K562 (cell line): ENCODE results near the gene GZMM. TPM values are rescaled to one million over a fixed set of nuclear protein-coding genes. Genes with fewer than 3 reads are reported as not detected.
A peak's percentile ranks its signal among the peaks of the same experiment; 100 is the strongest.

ENCODE experiments used
- ATAC-seq: fragments of 200-7000 bp; cut with Tn5 transposase; 3 replicates; pipeline ENCODE4 v1.9.1; 2020; ENCODE audit warnings: moderate library complexity
- BruUV-seq: library from RNA; stranded (reverse); fragments of 400-500 nt; replicated peaks from 2 replicates; lab custom pipeline; 2021; lab: Mats Ljungman, UMichigan
- CTCF ChIA-PET: fragments of 300-600 bp; formaldehyde crosslinking; extraction: SDS; loops from one replicate; lab custom pipeline; 2021; ENCODE audit warnings: low intra/inter-chr PET ratio; lab: Yijun Ruan, JAX
- POLR2A ChIA-PET: fragments of 300-600, 350-650 bp; sonication (Branson Sonifier 250); formaldehyde crosslinking; extraction: SDS; loops from one replicate; lab custom pipeline; 2021; ENCODE audit warnings: antibody characterized with exemption, inconsistent platforms; lab: Yijun Ruan, JAX
- DNase-seq, 4 experiments: peaks; one replicate each; pipeline versions ENCODE4 v3.0.0 to v3.0.0-alpha.2; 2011 to 2018; ENCODE audit warnings: low spot score in 3 of 4, mixed read lengths in 3 of 4; ENCODE audit errors: extremely low read depth in 1 of 4
- FAIRE-seq: peaks from 2 replicates; lab custom pipeline; 2011; peaks lifted over from hg19 to GRCh38; lab: Jason Lieb, UNC
- H2AFZ ChIP-seq: 2 replicates; pipeline ENCODE4 v1.6.0; 2011; ENCODE audit warnings: low read depth, low read length, control low read depth, inconsistent platforms
- H3K27ac ChIP-seq: fragments of 200-600 bp; 3 replicates; pipeline ENCODE4 v1.8.0; 2011; ENCODE audit warnings: low read depth, mild to moderate bottlenecking, control low read depth, inconsistent platforms, low read length, moderate library complexity, mixed read lengths; ENCODE audit errors: extremely low read depth
- H3K27me3 ChIP-seq, 2 experiments: fragments of 300-600 bp in 1 of 2; 2 replicates in 1 of 2; 3 replicates in 1 of 2; pipeline versions ENCODE4 v1.6.0 to v1.8.0; 2011; ENCODE audit warnings: inconsistent platforms in 2 of 2, low read length in 2 of 2, mild to moderate bottlenecking in 1 of 2, mixed read lengths in 1 of 2, moderate library complexity in 1 of 2; ENCODE audit not compliant: control insufficient read depth in 2 of 2, insufficient read depth in 2 of 2
- H3K36me3 ChIP-seq: fragments of 300-600 bp; 3 replicates; pipeline ENCODE4 v1.8.0; 2011; ENCODE audit warnings: mild to moderate bottlenecking, low read length, inconsistent platforms; ENCODE audit not compliant: control insufficient read depth, insufficient read depth
- H3K4me1 ChIP-seq, 2 experiments: fragments of 200-600 bp in 1 of 2; replicated peaks in 1 of 2; 2 replicates in 1 of 2; 3 replicates in 1 of 2; pipeline versions ENCODE4 v1.5.1 to v1.8.0; 2011; ENCODE audit warnings: inconsistent platforms in 2 of 2, low read length in 2 of 2, mild to moderate bottlenecking in 1 of 2, mixed read lengths in 1 of 2, moderate library complexity in 1 of 2; ENCODE audit not compliant: control insufficient read depth in 2 of 2, insufficient read depth in 2 of 2
- H3K4me2 ChIP-seq: 2 replicates; pipeline ENCODE4 v1.6.1; 2011; ENCODE audit warnings: low read length, control low read depth, inconsistent platforms, mixed read lengths; ENCODE audit not compliant: insufficient read depth
- H3K4me3 ChIP-seq: fragments of 200-600 bp; sonication (generic), shearing (Covaris generic); 2 replicates; pipeline ENCODE4 v1.5.1; 2016; ENCODE audit warnings: control low read depth, inconsistent platforms
- H3K79me2 ChIP-seq: fragments of 200-600 bp; 3 replicates; pipeline ENCODE4 v1.8.0; 2011; ENCODE audit warnings: low read length, inconsistent platforms; ENCODE audit not compliant: control insufficient read depth, insufficient read depth
- H3K9ac ChIP-seq, 2 experiments: 2 replicates each; pipeline versions ENCODE4 v1.6.0 to v1.6.1; 2011; ENCODE audit warnings: low read depth in 2 of 2, low read length in 2 of 2, control low read depth in 1 of 2, inconsistent platforms in 1 of 2, mild to moderate bottlenecking in 1 of 2, mixed read lengths in 1 of 2; ENCODE audit not compliant: insufficient read depth in 1 of 2
- H3K9me1 ChIP-seq: one replicate; pipeline ENCODE4 v1.6.0; 2011; ENCODE audit warnings: inconsistent platforms, mild to moderate bottlenecking, low read length, moderate library complexity; ENCODE audit not compliant: control insufficient read depth, insufficient read depth
- H3K9me3 ChIP-seq: replicated peaks from 2 replicates; pipeline ENCODE4 v1.5.1; 2011; ENCODE audit warnings: low read depth, low read length, inconsistent platforms; ENCODE audit not compliant: control insufficient read depth, insufficient read depth
- H4K20me1 ChIP-seq: replicated peaks from 2 replicates; pipeline ENCODE4 v1.6.1; 2011; ENCODE audit warnings: low read length, inconsistent platforms, mixed read lengths; ENCODE audit not compliant: control insufficient read depth, insufficient read depth
- BCOR ChIP-seq: fragments of 450-650 bp; IDR thresholded peaks from 2 replicates; pipeline ENCODE4 v1.6.1; 2016
- NR2F6 ChIP-seq: fragments of 450-650 bp; formaldehyde crosslinking; IDR thresholded peaks from 2 replicates; pipeline ENCODE4 v1.4.0; 2020; ENCODE audit warnings: mild to moderate bottlenecking
- SAFB ChIP-seq: fragments of 200-400 bp; formaldehyde crosslinking; IDR thresholded peaks from 2 replicates; pipeline ENCODE4 v1.6.1; 2017; ENCODE audit warnings: low read depth, low read length, borderline replicate concordance
- TCFL5 ChIP-seq: fragments of 250-450 bp; sonication (Bioruptor Pico); conservative IDR thresholded peaks from 2 replicates; pipeline ENCODE4 v1.6.1; 2021; ENCODE audit warnings: mild to moderate bottlenecking, moderate library complexity, matching md5 sums
- WGBS: fragments of 100-300 bp; shearing (Covaris generic); methylation state at CpG from one replicate; pipeline ENCODE4 v1.1.6; 2016; ENCODE audit warnings: low coverage, mixed read lengths; ENCODE audit not compliant: insufficient coverage; ENCODE audit errors: missing lambda C conversion rate; 5-methylcytosine and 5-hydroxymethylcytosine counted together
- in situ Hi-C: fragments of 300-500 bp; cut with MboI; formaldehyde crosslinking; loops from 4 replicates; pipeline ENCODE4 v1.15.0; 2018; ENCODE audit warnings: inconsistent platforms, mixed read lengths
- intact Hi-C: fragments of 100-400 bp; cut with micrococcal nuclease; formaldehyde crosslinking; loops from 2 replicates; pipeline ENCODE4 v1.14.2; 2022
- polyA plus RNA-seq, 8 experiments: library from polyadenylated mRNA; depleted of rRNA in 4 of 8; stranded (reverse) in 5 of 8; unstranded in 3 of 8; fragments of >200 nt; fragmentation: Nextera tagmentation in 2 of 8; fragmentation: Illumina TruSeq in 1 of 8; extraction: Ambion mirVana in 2 of 8; extraction: Trizol in 1 of 8; gene quantifications; 2 replicates each; pipeline versions ENCODE4 v1.2.1 to v1.2.3, GENCODE V29; 2011 to 2014; ENCODE audit warnings: inconsistent platforms in 1 of 8, missing spikeins in 1 of 8
- total RNA-seq, 7 experiments: library from RNA; depleted of rRNA in 6 of 7; stranded (reverse); fragments of >200 nt in 6 of 7; fragmentation: Illumina TruSeq in 2 of 7; extraction: Trizol in 2 of 7; gene quantifications; 2 replicates each; pipeline versions ENCODE4 v1.2.1 to v1.2.3, GENCODE V29; 2011 to 2021; ENCODE audit warnings: low replicate concordance in 1 of 7
- TF ChIP-seq, protein P1 (sequence below): fragments of 450-650 bp; formaldehyde crosslinking; IDR thresholded peaks from 2 replicates; pipeline ENCODE4 v1.4.0; 2020; ENCODE audit warnings: mild to moderate bottlenecking, moderate library complexity
- TF ChIP-seq, protein P2 (sequence below): sonication (generic); formaldehyde crosslinking; IDR thresholded peaks from 2 replicates; pipeline ENCODE4 v1.8.1; 2023; ENCODE audit warnings: mild to moderate bottlenecking, missing genetic modification reagents
- TF ChIP-seq, protein P3 (sequence below): sonication (generic); formaldehyde crosslinking; IDR thresholded peaks from 2 replicates; pipeline ENCODE4 v1.8.0; 2022; ENCODE audit warnings: mild to moderate bottlenecking, low read depth, missing genetic modification reagents
- TF ChIP-seq, protein P4 (sequence below): sonication (generic); formaldehyde crosslinking; IDR thresholded peaks from 2 replicates; pipeline ENCODE4 v1.8.1; 2022; ENCODE audit warnings: missing genetic modification reagents
- TF ChIP-seq, protein P5 (sequence below): fragments of 250-450 bp; sonication (Bioruptor Pico); IDR thresholded peaks from 2 replicates; pipeline ENCODE4 v1.4.0; 2020

GZMM gene
- total and polyA plus RNA-seq, 9 of the 15 experiments (the other 6 are each of a cell fraction or from before 2014, with no cell fraction given), result 0.08 to 2.6 (median 0.70) TPM; not detected in 2

DNA sequence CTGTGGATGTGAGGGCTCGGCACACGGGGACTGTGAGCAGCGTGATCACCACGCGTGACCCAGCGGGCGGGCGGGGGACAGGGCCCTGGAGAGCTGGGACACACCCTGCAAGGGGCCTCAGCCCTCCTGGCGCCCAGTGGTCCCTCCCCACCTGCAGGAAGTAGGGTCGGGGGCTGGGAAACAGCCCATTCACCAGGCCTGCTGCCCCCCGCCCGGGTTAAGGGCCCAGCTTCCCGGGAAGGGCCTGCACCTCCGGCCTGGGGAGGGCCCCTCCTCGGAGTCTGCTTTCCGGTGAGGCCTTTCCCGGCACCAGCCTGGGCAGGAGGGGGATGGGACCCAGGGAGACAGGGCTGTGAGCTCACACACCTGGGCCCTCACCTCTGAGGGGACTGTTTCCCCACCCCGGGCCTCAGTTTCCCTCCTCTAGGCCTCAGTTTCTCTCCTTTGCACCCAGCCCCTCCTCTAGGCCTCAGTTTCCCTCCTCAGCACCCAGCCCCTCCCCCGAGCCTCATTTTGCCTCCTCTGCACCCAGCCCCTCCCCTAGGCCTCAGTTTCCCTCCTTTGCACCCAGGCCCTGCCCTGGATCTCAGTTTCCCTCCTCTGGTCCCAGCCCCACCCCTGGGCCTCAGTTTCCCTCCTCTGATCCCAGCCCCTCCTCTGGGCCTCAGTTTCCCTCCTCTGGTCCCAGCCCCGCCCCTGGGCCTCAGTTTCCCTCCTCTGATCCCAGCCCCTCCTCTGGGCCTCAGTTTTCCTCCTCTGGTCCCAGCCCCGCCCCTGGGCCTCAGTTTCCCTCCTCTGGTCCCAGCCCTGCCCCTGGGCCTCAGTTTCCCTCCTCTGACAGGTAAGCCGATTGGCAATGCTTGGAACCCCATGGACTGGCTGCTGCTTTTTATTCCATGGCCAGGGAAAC lies 49.4 kb upstream of the GZMM start:
- no peak for ATAC-seq
- Histone ChIP-seq H3K9me1 (no peaks in the 10 kb centered on the region), H3K4me2 (no peak overlapping the region), H4K20me1 (no peaks in the 10 kb centered on the region), H3K9ac (peak overlapping the region in 1 of 2 experiments; percentile 52; a peak in 1 of 4 replicates), H3K9me3 (no peaks in the 10 kb centered on the region), H3K27me3 (no peaks in the 10 kb centered on the region), H3K79me2 (no peaks in the 10 kb centered on the region; the same call in 2 of the 3 replicates), H3K36me3 (no peaks in the 10 kb centered on the region), H3K27ac (no peak overlapping the region), H3K4me1 (peaks cover 0 to 66% of the 10 kb centered on the region in 2 experiments; a peak in 3 of 5 replicates), H3K4me3 (no peak overlapping the region), H2AFZ (no peak overlapping the region)
- no TSS peak for BruUV-seq
- intact Hi-C loops, result no loop called here
- in situ Hi-C loops, result no loop called here
- no peak for FAIRE-seq
- CTCF ChIA-PET, result no interaction called here
- POLR2A ChIA-PET, result interaction anchor here (0.8 to 1.8 kb wide), 2 partner anchors 12 to 16 kb away, joined by 3 to 6 read pairs; no protein-coding TSS in a partner anchor
- WGBS, result 39% methylated on average over 14 of the region's 22 CpGs
- DNase-seq, result no peak
- TF ChIP-seq, protein P1, sequence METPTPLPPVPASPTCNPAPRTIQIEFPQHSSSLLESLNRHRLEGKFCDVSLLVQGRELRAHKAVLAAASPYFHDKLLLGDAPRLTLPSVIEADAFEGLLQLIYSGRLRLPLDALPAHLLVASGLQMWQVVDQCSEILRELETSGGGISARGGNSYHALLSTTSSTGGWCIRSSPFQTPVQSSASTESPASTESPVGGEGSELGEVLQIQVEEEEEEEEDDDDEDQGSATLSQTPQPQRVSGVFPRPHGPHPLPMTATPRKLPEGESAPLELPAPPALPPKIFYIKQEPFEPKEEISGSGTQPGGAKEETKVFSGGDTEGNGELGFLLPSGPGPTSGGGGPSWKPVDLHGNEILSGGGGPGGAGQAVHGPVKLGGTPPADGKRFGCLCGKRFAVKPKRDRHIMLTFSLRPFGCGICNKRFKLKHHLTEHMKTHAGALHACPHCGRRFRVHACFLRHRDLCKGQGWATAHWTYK (CRISPR knock-in tag), result no peak
- TF ChIP-seq BCOR, result peak; percentile 54; the same call in 1 of the 2 replicates
- TF ChIP-seq, protein P2, sequence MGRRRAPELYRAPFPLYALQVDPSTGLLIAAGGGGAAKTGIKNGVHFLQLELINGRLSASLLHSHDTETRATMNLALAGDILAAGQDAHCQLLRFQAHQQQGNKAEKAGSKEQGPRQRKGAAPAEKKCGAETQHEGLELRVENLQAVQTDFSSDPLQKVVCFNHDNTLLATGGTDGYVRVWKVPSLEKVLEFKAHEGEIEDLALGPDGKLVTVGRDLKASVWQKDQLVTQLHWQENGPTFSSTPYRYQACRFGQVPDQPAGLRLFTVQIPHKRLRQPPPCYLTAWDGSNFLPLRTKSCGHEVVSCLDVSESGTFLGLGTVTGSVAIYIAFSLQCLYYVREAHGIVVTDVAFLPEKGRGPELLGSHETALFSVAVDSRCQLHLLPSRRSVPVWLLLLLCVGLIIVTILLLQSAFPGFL (CRISPR knock-in tag), result no peak
- no peak for TF ChIP-seq NR2F6 (CRISPR knock-in tag)
- no peak for TF ChIP-seq TCFL5
- TF ChIP-seq, protein P3, sequence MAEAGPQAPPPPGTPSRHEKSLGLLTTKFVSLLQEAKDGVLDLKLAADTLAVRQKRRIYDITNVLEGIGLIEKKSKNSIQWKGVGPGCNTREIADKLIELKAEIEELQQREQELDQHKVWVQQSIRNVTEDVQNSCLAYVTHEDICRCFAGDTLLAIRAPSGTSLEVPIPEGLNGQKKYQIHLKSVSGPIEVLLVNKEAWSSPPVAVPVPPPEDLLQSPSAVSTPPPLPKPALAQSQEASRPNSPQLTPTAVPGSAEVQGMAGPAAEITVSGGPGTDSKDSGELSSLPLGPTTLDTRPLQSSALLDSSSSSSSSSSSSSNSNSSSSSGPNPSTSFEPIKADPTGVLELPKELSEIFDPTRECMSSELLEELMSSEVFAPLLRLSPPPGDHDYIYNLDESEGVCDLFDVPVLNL (CRISPR knock-in tag), result no peak
- TF ChIP-seq, protein P4, sequence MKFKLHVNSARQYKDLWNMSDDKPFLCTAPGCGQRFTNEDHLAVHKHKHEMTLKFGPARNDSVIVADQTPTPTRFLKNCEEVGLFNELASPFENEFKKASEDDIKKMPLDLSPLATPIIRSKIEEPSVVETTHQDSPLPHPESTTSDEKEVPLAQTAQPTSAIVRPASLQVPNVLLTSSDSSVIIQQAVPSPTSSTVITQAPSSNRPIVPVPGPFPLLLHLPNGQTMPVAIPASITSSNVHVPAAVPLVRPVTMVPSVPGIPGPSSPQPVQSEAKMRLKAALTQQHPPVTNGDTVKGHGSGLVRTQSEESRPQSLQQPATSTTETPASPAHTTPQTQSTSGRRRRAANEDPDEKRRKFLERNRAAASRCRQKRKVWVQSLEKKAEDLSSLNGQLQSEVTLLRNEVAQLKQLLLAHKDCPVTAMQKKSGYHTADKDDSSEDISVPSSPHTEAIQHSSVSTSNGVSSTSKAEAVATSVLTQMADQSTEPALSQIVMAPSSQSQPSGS (CRISPR knock-in tag), result no peak
- peak; percentile 33; the same call in 1 of the 2 replicates for TF ChIP-seq SAFB
- TF ChIP-seq, protein P5, sequence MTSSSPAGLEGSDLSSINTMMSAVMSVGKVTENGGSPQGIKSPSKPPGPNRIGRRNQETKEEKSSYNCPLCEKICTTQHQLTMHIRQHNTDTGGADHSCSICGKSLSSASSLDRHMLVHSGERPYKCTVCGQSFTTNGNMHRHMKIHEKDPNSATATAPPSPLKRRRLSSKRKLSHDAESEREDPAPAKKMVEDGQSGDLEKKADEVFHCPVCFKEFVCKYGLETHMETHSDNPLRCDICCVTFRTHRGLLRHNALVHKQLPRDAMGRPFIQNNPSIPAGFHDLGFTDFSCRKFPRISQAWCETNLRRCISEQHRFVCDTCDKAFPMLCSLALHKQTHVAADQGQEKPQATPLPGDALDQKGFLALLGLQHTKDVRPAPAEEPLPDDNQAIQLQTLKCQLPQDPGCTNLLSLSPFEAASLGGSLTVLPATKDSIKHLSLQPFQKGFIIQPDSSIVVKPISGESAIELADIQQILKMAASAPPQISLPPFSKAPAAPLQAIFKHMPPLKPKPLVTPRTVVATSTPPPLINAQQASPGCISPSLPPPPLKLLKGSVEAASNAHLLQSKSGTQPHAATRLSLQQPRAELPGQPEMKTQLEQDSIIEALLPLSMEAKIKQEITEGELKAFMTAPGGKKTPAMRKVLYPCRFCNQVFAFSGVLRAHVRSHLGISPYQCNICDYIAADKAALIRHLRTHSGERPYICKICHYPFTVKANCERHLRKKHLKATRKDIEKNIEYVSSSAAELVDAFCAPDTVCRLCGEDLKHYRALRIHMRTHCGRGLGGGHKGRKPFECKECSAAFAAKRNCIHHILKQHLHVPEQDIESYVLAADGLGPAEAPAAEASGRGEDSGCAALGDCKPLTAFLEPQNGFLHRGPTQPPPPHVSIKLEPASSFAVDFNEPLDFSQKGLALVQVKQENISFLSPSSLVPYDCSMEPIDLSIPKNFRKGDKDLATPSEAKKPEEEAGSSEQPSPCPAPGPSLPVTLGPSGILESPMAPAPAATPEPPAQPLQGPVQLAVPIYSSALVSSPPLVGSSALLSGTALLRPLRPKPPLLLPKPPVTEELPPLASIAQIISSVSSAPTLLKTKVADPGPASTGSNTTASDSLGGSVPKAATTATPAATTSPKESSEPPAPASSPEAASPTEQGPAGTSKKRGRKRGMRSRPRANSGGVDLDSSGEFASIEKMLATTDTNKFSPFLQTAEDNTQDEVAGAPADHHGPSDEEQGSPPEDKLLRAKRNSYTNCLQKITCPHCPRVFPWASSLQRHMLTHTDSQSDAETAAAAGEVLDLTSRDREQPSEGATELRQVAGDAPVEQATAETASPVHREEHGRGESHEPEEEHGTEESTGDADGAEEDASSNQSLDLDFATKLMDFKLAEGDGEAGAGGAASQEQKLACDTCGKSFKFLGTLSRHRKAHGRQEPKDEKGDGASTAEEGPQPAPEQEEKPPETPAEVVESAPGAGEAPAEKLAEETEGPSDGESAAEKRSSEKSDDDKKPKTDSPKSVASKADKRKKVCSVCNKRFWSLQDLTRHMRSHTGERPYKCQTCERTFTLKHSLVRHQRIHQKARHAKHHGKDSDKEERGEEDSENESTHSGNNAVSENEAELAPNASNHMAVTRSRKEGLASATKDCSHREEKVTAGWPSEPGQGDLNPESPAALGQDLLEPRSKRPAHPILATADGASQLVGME (CRISPR knock-in tag), result no peak
